HCT116 (cell line): ENCODE data around the gene SGK1. TPM values are rescaled to one million over a fixed set of nuclear protein-coding genes. Genes with fewer than 3 reads are reported as not detected.

Experiments used
- ATAC-seq: fragments of 200-7000 bp; cut with Tn5 transposase; 2 replicates; pipeline ENCODE4 v1.9.1; 2020; ENCODE audit warnings: mild to moderate bottlenecking, moderate library complexity
- BruUV-seq: library from RNA; stranded (reverse); fragments of 400-500 nt; replicated peaks from 2 replicates; lab custom pipeline; 2021; lab: Mats Ljungman, UMichigan
- CTCF ChIA-PET: fragments of 300-600 bp; sonication (Branson Sonifier 250); formaldehyde crosslinking; loops from one replicate; lab custom pipeline; 2021; ENCODE audit warnings: antibody characterized with exemption; lab: Charles Lee
- POLR2A ChIA-PET: fragments of 300-600, 350-600 bp; sonication (Branson Sonifier 250); formaldehyde crosslinking; loops from one replicate; lab custom pipeline; 2021; ENCODE audit warnings: antibody characterized with exemption; lab: Charles Lee
- RAD21 ChIA-PET, 2 experiments: fragments of 300-600 bp; sonication (Branson Sonifier 250); formaldehyde crosslinking; loops; one replicate each; lab custom pipeline; 2023; ENCODE audit warnings: low total read pairs in 2 of 2; ENCODE audit not compliant: uncharacterized antibody in 2 of 2, unreplicated experiment in 2 of 2, low non-redundant PET in 1 of 2; lab: Charles Lee
- DNase-seq: peaks from one replicate; pipeline ENCODE4 v3.0.0-alpha.2; 2010; ENCODE audit warnings: low read depth, low spot score
- H2AFZ ChIP-seq: fragments of 200-600 bp; shearing (Covaris generic), sonication (generic); 2 replicates; pipeline ENCODE4 v1.6.1; 2017; ENCODE audit warnings: low read depth, mixed run types, mixed read lengths, antibody characterized with exemption, low read length; ENCODE audit not compliant: poor library complexity, severe bottlenecking
- H3K27ac ChIP-seq: 2 replicates; pipeline ENCODE4 v1.5.1; 2012; ENCODE audit warnings: low read depth, low read length
- H3K27me3 ChIP-seq: fragments of 200-600 bp; sonication (generic); 2 replicates; pipeline ENCODE4 v1.6.1; 2016; ENCODE audit warnings: mixed run types, low read length, mixed read lengths; ENCODE audit not compliant: insufficient read depth
- H3K36me3 ChIP-seq, 2 experiments: fragments of 200-500 bp in 1 of 2; fragments of 200-600 bp in 1 of 2; sonication (Bioruptor generic) in 1 of 2; sonication (generic) in 1 of 2; 2 replicates each; pipeline versions ENCODE4 v1.5.1 to v1.6.1; 2014 to 2016; ENCODE audit warnings: low read length in 2 of 2, inconsistent platforms in 1 of 2, mixed read lengths in 1 of 2, mixed run types in 1 of 2; ENCODE audit not compliant: insufficient read depth in 2 of 2, control insufficient read depth in 1 of 2
- H3K4me1 ChIP-seq, 2 experiments: fragments of 200-600 bp in 1 of 2; sonication (generic) in 1 of 2; 2 replicates each; pipeline versions ENCODE4 v1.5.1 to v1.6.1; 2012 to 2017; ENCODE audit warnings: low read length in 2 of 2, inconsistent platforms in 1 of 2, mild to moderate bottlenecking in 1 of 2, mixed read lengths in 1 of 2, mixed run types in 1 of 2, moderate library complexity in 1 of 2; ENCODE audit not compliant: insufficient read depth in 2 of 2, control insufficient read depth in 1 of 2
- H3K4me2 ChIP-seq: fragments of 200-600 bp; sonication (generic); 2 replicates; pipeline ENCODE4 v1.6.1; 2017; ENCODE audit warnings: mixed run types, low read length, mixed read lengths
- H3K4me3 ChIP-seq, 2 experiments: fragments of 200-600 bp in 1 of 2; sonication (generic) in 1 of 2; replicated peaks in 1 of 2; 2 replicates each; pipeline ENCODE4 v1.5.1; 2011 to 2016; ENCODE audit warnings: low read length in 2 of 2, control low read depth in 1 of 2, low read depth in 1 of 2, mild to moderate bottlenecking in 1 of 2, mixed read lengths in 1 of 2, mixed run types in 1 of 2
- H3K79me2 ChIP-seq: fragments of 200-600 bp; sonication (generic); 2 replicates; pipeline ENCODE4 v1.6.1; 2017; ENCODE audit warnings: mild to moderate bottlenecking, mixed run types, low read length, moderate library complexity, mixed read lengths; ENCODE audit not compliant: insufficient read depth
- H3K9ac ChIP-seq: fragments of 200-600 bp; sonication (generic); 2 replicates; pipeline ENCODE4 v1.6.1; 2016; ENCODE audit warnings: low read length, mixed read lengths
- H3K9me2 ChIP-seq: fragments of 200-600 bp; sonication (generic), shearing (Covaris generic); 2 replicates; pipeline ENCODE4 v1.6.1; 2017; ENCODE audit warnings: mixed run types, mild to moderate bottlenecking, moderate library complexity; ENCODE audit not compliant: insufficient read depth
- H3K9me3 ChIP-seq, 2 experiments: fragments of 200-500 bp in 1 of 2; fragments of 200-600 bp in 1 of 2; sonication (Bioruptor generic) in 1 of 2; sonication (generic) in 1 of 2; 2 replicates each; pipeline ENCODE4 v1.6.1; 2014 to 2017; ENCODE audit warnings: low read length in 2 of 2, mixed read lengths in 2 of 2, inconsistent platforms in 1 of 2, low read depth in 1 of 2, mild to moderate bottlenecking in 1 of 2, mixed run types in 1 of 2, moderate library complexity in 1 of 2; ENCODE audit not compliant: control insufficient read depth in 1 of 2, insufficient read depth in 1 of 2
- H4K20me1 ChIP-seq: fragments of 200-600 bp; sonication (generic), shearing (Covaris generic); 2 replicates; pipeline ENCODE4 v1.6.1; 2017; ENCODE audit warnings: mixed run types, mild to moderate bottlenecking, moderate library complexity; ENCODE audit not compliant: insufficient read depth
- ATF3 ChIP-seq: IDR thresholded peaks from 2 replicates; pipeline ENCODE4 v1.6.1; 2012
- CBX3 ChIP-seq: IDR thresholded peaks from 2 replicates; pipeline ENCODE4 v1.6.1; 2012; ENCODE audit warnings: low read depth
- CEBPB ChIP-seq: IDR thresholded peaks from 2 replicates; pipeline ENCODE4 v1.6.1; 2012; ENCODE audit warnings: low read depth
- CTCF ChIP-seq, 3 experiments: fragments of 200-600 bp in 1 of 3; sonication (generic) in 1 of 3; IDR thresholded peaks in 2 of 3; conservative IDR thresholded peaks in 1 of 3; 2 replicates each; pipeline ENCODE4 v1.5.1; 2012 to 2017; ENCODE audit warnings: low read depth in 2 of 3, low read length in 2 of 3, antibody characterized with exemption in 1 of 3, borderline replicate concordance in 1 of 3, control low read depth in 1 of 3, mild to moderate bottlenecking in 1 of 3, mixed read lengths in 1 of 3, mixed run types in 1 of 3, moderate library complexity in 1 of 3; ENCODE audit not compliant: insufficient read depth in 1 of 3
- EGR1 ChIP-seq: IDR thresholded peaks from 2 replicates; pipeline ENCODE4 v1.6.1; 2012; ENCODE audit warnings: low read depth
- EZH2 ChIP-seq: fragments of 200-600 bp; sonication (generic); IDR thresholded peaks from 2 replicates; pipeline ENCODE4 v1.6.1; 2017; ENCODE audit warnings: antibody characterized with exemption, mixed run types
- EZH2phosphoT487 ChIP-seq: fragments of 200-600 bp; IDR thresholded peaks from 2 replicates; pipeline ENCODE4 v1.6.1; 2018; ENCODE audit warnings: antibody characterized with exemption, borderline replicate concordance
- FOSL1 ChIP-seq: IDR thresholded peaks from 2 replicates; pipeline ENCODE4 v1.6.1; 2012; ENCODE audit warnings: low read depth
- JUND ChIP-seq: IDR thresholded peaks from 2 replicates; pipeline ENCODE4 v1.6.1; 2012
- POLR2A ChIP-seq: IDR thresholded peaks from 2 replicates; pipeline ENCODE4 v1.7.0; 2011; ENCODE audit warnings: borderline replicate concordance; ENCODE audit not compliant: insufficient read depth, insufficient read length; ENCODE audit errors: extremely low read depth
- POLR2AphosphoS5 ChIP-seq: IDR thresholded peaks from 2 replicates; pipeline ENCODE4 v1.6.1; 2011; ENCODE audit warnings: mild to moderate bottlenecking, low read depth, low read length, moderate library complexity
- REST ChIP-seq: IDR thresholded peaks from 2 replicates; pipeline ENCODE4 v1.6.1; 2012; ENCODE audit warnings: low read depth
- SIN3A ChIP-seq: IDR thresholded peaks from 2 replicates; pipeline ENCODE4 v1.6.1; 2012; ENCODE audit warnings: low read depth
- SP1 ChIP-seq: IDR thresholded peaks from 2 replicates; pipeline ENCODE4 v1.6.1; 2012; ENCODE audit warnings: low read depth
- SRF ChIP-seq: IDR thresholded peaks from 2 replicates; pipeline ENCODE4 v1.6.1; 2012; ENCODE audit warnings: low read depth
- TCF7L2 ChIP-seq: IDR thresholded peaks from 2 replicates; pipeline ENCODE4 v1.7.0; 2011; ENCODE audit warnings: borderline replicate concordance, inconsistent platforms; ENCODE audit not compliant: insufficient read depth, insufficient read length; ENCODE audit errors: extremely low read depth
- YY1 ChIP-seq: IDR thresholded peaks from 2 replicates; pipeline ENCODE4 v1.6.1; 2011; ENCODE audit warnings: low read length, low read depth, moderate library complexity, mild to moderate bottlenecking; ENCODE audit not compliant: insufficient replicate concordance; ENCODE audit errors: extremely low read depth
- ZBTB33 ChIP-seq: IDR thresholded peaks from 2 replicates; pipeline ENCODE4 v1.6.1; 2011; ENCODE audit warnings: mild to moderate bottlenecking, low read length, moderate library complexity; ENCODE audit not compliant: insufficient replicate concordance; ENCODE audit errors: extremely low read depth
- ZFX ChIP-seq: fragments of 450-650 bp; IDR thresholded peaks from 2 replicates; pipeline ENCODE4 v1.6.1; 2017
- intact Hi-C: fragments of 100-400 bp; cut with micrococcal nuclease; formaldehyde crosslinking; loops from 2 replicates; pipeline ENCODE4 v1.10.0; 2022
- total RNA-seq: library from RNA; stranded (reverse); gene quantifications from one replicate; pipeline ENCODE4 v1.2.1, GENCODE V29; 2021; ENCODE audit not compliant: unreplicated experiment

Gene SGK1
- total RNA-seq, 1 experiment from 2014 or later = 4.5 TPM

GRCh38 chr6:134196568-134197193 lies 121.2 kb downstream of the SGK1 start:
- Histone ChIP-seq H4K20me1 (no peaks in the 10 kb centered on the region), H3K9me3 (no peaks in the 10 kb centered on the region), H3K79me2 (no peaks in the 10 kb centered on the region), H3K4me1 (no peaks in the 10 kb centered on the region), H2AFZ (no peak overlapping the region), H3K27ac (no peak overlapping the region), H3K4me2 (no peak overlapping the region), H3K4me3 (no peak overlapping the region), H3K9ac (no peak overlapping the region), H3K36me3 (no peaks in the 10 kb centered on the region), H3K9me2 (no peaks in the 10 kb centered on the region), H3K27me3 (no peaks in the 10 kb centered on the region)
- intact Hi-C loops = no loop called here
- DNase-seq = no peak
- BruUV-seq = no TSS peak
- RAD21 ChIA-PET = no interaction called here
- no peak for ATAC-seq
- POLR2A ChIA-PET = no interaction called here
- TF ChIP-seq ATF3 (no peak), CTCF (IDR thresholded peaks at IDR 0.05 in 2 of 3, conservative IDR thresholded peaks at IDR 0.05 in 1 of 3; ENCODE audit: borderline replicate concordance in 1 of 3, insufficient read depth in 1 of 3, low read depth in 2 of 3, low read length in 2 of 3) (no peak), EZH2phosphoT487 (no peak), CEBPB (no peak), TCF7L2 (no peak), YY1 (no peak), REST (no peak), SRF (no peak), POLR2A (no peak), POLR2AphosphoS5 (no peak), ZBTB33 (no peak), CBX3 (no peak), FOSL1 (no peak), SP1 (no peak), EZH2 (no peak), ZFX (no peak), JUND (no peak), EGR1 (no peak), SIN3A (no peak)
- CTCF ChIA-PET = no interaction called here
